Ovary (tissue), 3 donors: ENCODE results near the gene LARGE1.

ENCODE experiments used
- EP300 ChIP-seq: sonication (generic); formaldehyde crosslinking; IDR thresholded peaks from one replicate; pipeline ENCODE4 v1.6.1; 2017; ENCODE audit warnings: antibody characterized with exemption
- POLR2A ChIP-seq: fragments of 450-650 bp; IDR thresholded peaks from one replicate; pipeline ENCODE4 v1.6.1; 2017; ENCODE audit warnings: antibody characterized with exemption, mild to moderate bottlenecking, moderate library complexity
- TF ChIP-seq, protein P1 (sequence below), 3 donors: fragments of 450-650 bp in 2 of 3; fragments of 200-600 bp in 1 of 3; IDR thresholded peaks; one replicate each; pipeline versions ENCODE4 v1.5.1 to v1.8.0; 2016 to 2022; ENCODE audit warnings: antibody characterized with exemption in 3 of 3, mild to moderate bottlenecking in 1 of 3
- donor health status: DM: no; HTN: no; CAD: no.

DNA sequence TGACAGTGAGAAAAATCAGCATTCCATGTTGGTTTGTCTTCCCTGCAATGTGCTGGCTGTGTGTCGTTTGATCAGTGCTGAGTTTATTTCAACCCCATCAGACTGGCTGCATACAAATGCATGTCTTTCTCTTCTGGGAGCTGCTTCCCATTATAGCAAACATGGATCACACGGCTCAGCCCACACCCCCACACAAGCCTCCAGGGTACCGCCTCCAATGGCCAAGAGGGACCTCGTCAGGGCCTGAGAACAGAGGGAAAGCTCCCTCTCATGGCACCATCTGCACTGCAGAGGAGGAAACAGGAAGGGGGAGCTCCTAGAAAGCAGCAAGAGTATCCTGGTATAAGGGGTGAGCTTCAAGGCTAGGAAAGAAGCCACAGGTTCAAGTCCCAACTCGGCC is 214.2 kb downstream of the LARGE1 start:
- TF ChIP-seq, protein P1, sequence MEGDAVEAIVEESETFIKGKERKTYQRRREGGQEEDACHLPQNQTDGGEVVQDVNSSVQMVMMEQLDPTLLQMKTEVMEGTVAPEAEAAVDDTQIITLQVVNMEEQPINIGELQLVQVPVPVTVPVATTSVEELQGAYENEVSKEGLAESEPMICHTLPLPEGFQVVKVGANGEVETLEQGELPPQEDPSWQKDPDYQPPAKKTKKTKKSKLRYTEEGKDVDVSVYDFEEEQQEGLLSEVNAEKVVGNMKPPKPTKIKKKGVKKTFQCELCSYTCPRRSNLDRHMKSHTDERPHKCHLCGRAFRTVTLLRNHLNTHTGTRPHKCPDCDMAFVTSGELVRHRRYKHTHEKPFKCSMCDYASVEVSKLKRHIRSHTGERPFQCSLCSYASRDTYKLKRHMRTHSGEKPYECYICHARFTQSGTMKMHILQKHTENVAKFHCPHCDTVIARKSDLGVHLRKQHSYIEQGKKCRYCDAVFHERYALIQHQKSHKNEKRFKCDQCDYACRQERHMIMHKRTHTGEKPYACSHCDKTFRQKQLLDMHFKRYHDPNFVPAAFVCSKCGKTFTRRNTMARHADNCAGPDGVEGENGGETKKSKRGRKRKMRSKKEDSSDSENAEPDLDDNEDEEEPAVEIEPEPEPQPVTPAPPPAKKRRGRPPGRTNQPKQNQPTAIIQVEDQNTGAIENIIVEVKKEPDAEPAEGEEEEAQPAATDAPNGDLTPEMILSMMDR (IDR thresholded peaks at IDR 0.05) = no peak
- no peak for TF ChIP-seq EP300
- TF ChIP-seq POLR2A = no peak
